A549 (cell line): ENCODE data around the gene AP2B1. TPM values are rescaled to one million over a fixed set of nuclear protein-coding genes. Genes with fewer than 3 reads are reported as not detected.

Experiments
- ATAC-seq, 2 experiments: fragments of 200-7000 bp in 1 of 2; fragments of >200 bp in 1 of 2; cut with Nextera tagmentation in 1 of 2; cut with Tn5 transposase in 1 of 2; 3 replicates each; pipeline versions ENCODE4 v1.8.0 to v1.9.1; 2018 to 2020; ENCODE audit warnings: mild to moderate bottlenecking in 1 of 2, moderate library complexity in 1 of 2
- CTCF ChIA-PET: fragments of 300-600 bp; sonication (Branson Sonifier 250); formaldehyde crosslinking; extraction: SDS; loops from one replicate; lab custom pipeline; 2021; ENCODE audit warnings: antibody characterized with exemption, inconsistent platforms; lab: Yijun Ruan, JAX
- POLR2A ChIA-PET: fragments of 350-600 bp; formaldehyde crosslinking; extraction: SDS; loops from one replicate; lab custom pipeline; 2021; ENCODE audit warnings: antibody characterized with exemption, inconsistent platforms; lab: Yijun Ruan, JAX
- DNase-seq, 2 experiments: peaks; one replicate each; pipeline versions ENCODE4 v3.0.0 to v3.0.0-alpha.2; 2011 to 2016; ENCODE audit warnings: low read depth in 1 of 2, low spot score in 1 of 2
- FAIRE-seq: peaks from 2 replicates; lab custom pipeline; 2011; peaks lifted over from hg19 to GRCh38; lab: Jason Lieb, UNC
- H3K27ac ChIP-seq, 2 experiments: fragments of >200 bp; sonication (Bioruptor Twin); formaldehyde crosslinking; 3 replicates each; pipeline ENCODE4 v1.5.1; 2016 to 2017
- H3K4me1 ChIP-seq: fragments of >200 bp; sonication (Bioruptor Twin); formaldehyde crosslinking; 3 replicates; pipeline ENCODE4 v1.6.1; 2016
- H3K4me2 ChIP-seq: fragments of >200 bp; sonication (Bioruptor Twin); formaldehyde crosslinking; 3 replicates; pipeline ENCODE4 v1.6.1; 2016
- H3K4me3 ChIP-seq: fragments of >200 bp; sonication (Bioruptor Twin); formaldehyde crosslinking; 3 replicates; pipeline ENCODE4 v1.5.1; 2016
- H3K9me3 ChIP-seq: fragments of >200 bp; sonication (Bioruptor Twin); formaldehyde crosslinking; 3 replicates; pipeline ENCODE4 v1.6.1; 2016
- CEBPB ChIP-seq, 2 experiments: fragments of >200 bp in 1 of 2; sonication (Bioruptor Twin) in 1 of 2; formaldehyde crosslinking in 1 of 2; IDR thresholded peaks; 2 replicates each; pipeline ENCODE4 v1.6.1; 2012 to 2016
- EHF ChIP-seq: fragments of 250-450 bp; sonication (Bioruptor Pico); IDR thresholded peaks from 2 replicates; pipeline ENCODE4 v1.5.0; 2020; ENCODE audit warnings: mild to moderate bottlenecking
- EHMT2 ChIP-seq: fragments of 200-600 bp; sonication (generic); IDR thresholded peaks from 2 replicates; pipeline ENCODE4 v1.6.1; 2016; ENCODE audit warnings: antibody characterized with exemption, low read depth, mild to moderate bottlenecking, moderate library complexity
- EP300 ChIP-seq, 2 experiments: fragments of >200 bp; sonication (Bioruptor Twin); formaldehyde crosslinking; IDR thresholded peaks; 2 replicates in 1 of 2; 3 replicates in 1 of 2; pipeline ENCODE4 v1.6.1; 2016 to 2017
- ESRRA ChIP-seq: fragments of 150-350 bp; IDR thresholded peaks from 2 replicates; pipeline ENCODE4 v1.6.1; 2014; ENCODE audit warnings: mild to moderate bottlenecking, low read length, borderline replicate concordance
- FOXS1 ChIP-seq: fragments of 250-450 bp; sonication (Bioruptor Pico); IDR thresholded peaks from 2 replicates; pipeline ENCODE4 v1.5.0; 2020; ENCODE audit warnings: mild to moderate bottlenecking, moderate library complexity
- HEYL ChIP-seq: fragments of 250-450 bp; sonication (Bioruptor Pico); IDR thresholded peaks from 2 replicates; pipeline ENCODE4 v1.8.0; 2021; ENCODE audit warnings: mild to moderate bottlenecking, moderate library complexity
- MAZ ChIP-seq: fragments of 150-350 bp; IDR thresholded peaks from 2 replicates; pipeline ENCODE4 v1.6.1; 2014; ENCODE audit warnings: antibody characterized with exemption, low read depth, low read length, borderline replicate concordance
- MYC ChIP-seq: IDR thresholded peaks from 2 replicates; pipeline ENCODE4 v1.6.1; 2012; ENCODE audit warnings: mild to moderate bottlenecking, inconsistent platforms, low read length, improper control_type of control experiment, borderline replicate concordance
- RAD21 ChIP-seq, 2 experiments: fragments of >200 bp in 1 of 2; sonication (Bioruptor Twin) in 1 of 2; formaldehyde crosslinking in 1 of 2; IDR thresholded peaks in 1 of 2; conservative IDR thresholded peaks in 1 of 2; 2 replicates in 1 of 2; 3 replicates in 1 of 2; pipeline ENCODE4 v1.6.1; 2012 to 2018; ENCODE audit warnings: inconsistent platforms in 1 of 2
- RNF2 ChIP-seq: fragments of 200-600 bp; sonication (generic); IDR thresholded peaks from 2 replicates; pipeline ENCODE4 v1.6.1; 2016; ENCODE audit warnings: low read depth, mild to moderate bottlenecking, antibody characterized with exemption, moderate library complexity, borderline replicate concordance
- SMC3 ChIP-seq: fragments of >200 bp; sonication (Bioruptor Twin); formaldehyde crosslinking; IDR thresholded peaks from 3 replicates; pipeline ENCODE4 v1.6.1; 2018; ENCODE audit warnings: inconsistent platforms
- SREBF2 ChIP-seq: fragments of 450-650 bp; IDR thresholded peaks from 2 replicates; pipeline ENCODE4 v1.6.1; 2014; ENCODE audit warnings: mild to moderate bottlenecking, moderate library complexity
- TFCP2L1 ChIP-seq: fragments of 250-450 bp; sonication (Bioruptor Pico); IDR thresholded peaks from 2 replicates; pipeline ENCODE4 v1.5.0; 2021; ENCODE audit warnings: mild to moderate bottlenecking
- ZC3H11A ChIP-seq: fragments of 450-650 bp; IDR thresholded peaks from 2 replicates; pipeline ENCODE4 v1.6.1; 2014; ENCODE audit warnings: antibody characterized with exemption, mild to moderate bottlenecking
- ZFP36 ChIP-seq: fragments of 450-650 bp; IDR thresholded peaks from 2 replicates; pipeline ENCODE4 v1.6.1; 2014; ENCODE audit warnings: borderline replicate concordance; ENCODE audit not compliant: partially characterized antibody
- ZNF302 ChIP-seq: fragments of 250-450 bp; sonication (Bioruptor Pico); IDR thresholded peaks from 2 replicates; pipeline ENCODE4 v1.9.0; 2021; ENCODE audit warnings: inconsistent platforms, mild to moderate bottlenecking, moderate library complexity
- ZSCAN20 ChIP-seq: fragments of 250-450 bp; sonication (Bioruptor Pico); IDR thresholded peaks from 2 replicates; pipeline ENCODE4 v1.8.0; 2022; ENCODE audit warnings: mild to moderate bottlenecking, moderate library complexity
- WGBS: methylation state at CpG from one replicate; pipeline ENCODE4 v1.1.6; 2017; ENCODE audit errors: missing lambda C conversion rate; 5-methylcytosine and 5-hydroxymethylcytosine counted together
- polyA plus RNA-seq, 4 experiments: library from polyadenylated mRNA; depleted of rRNA in 3 of 4; stranded (reverse); fragments of >200 nt; fragmentation: RNase III in 1 of 4; extraction: RNeasy Plus Mini Kit Qiagen cat#74134 plus additional on column Dnase treatment in 1 of 4; gene quantifications; 2 replicates in 3 of 4; 3 replicates in 1 of 4; pipeline ENCODE4 v1.2.3, GENCODE V29; 2011 to 2017
- TF ChIP-seq, protein P1 (sequence below): IDR thresholded peaks from 2 replicates; pipeline ENCODE4 v1.6.1; 2012
- TF ChIP-seq, protein P2 (sequence below): fragments of 200-600 bp; sonication (generic); IDR thresholded peaks from 2 replicates; pipeline ENCODE4 v1.6.1; 2016; ENCODE audit warnings: antibody characterized with exemption, mild to moderate bottlenecking, moderate library complexity
- TF ChIP-seq, protein P3 (sequence below): fragments of 150-350 bp; IDR thresholded peaks from 2 replicates; pipeline ENCODE4 v1.6.1; 2014; ENCODE audit warnings: low read depth, mild to moderate bottlenecking, low read length
- TF ChIP-seq, protein P4 (sequence below): fragments of 250-450 bp; sonication (Bioruptor Pico); IDR thresholded peaks from 2 replicates; pipeline ENCODE4 v1.5.0; 2020; ENCODE audit warnings: low read depth, mild to moderate bottlenecking, moderate library complexity
- TF ChIP-seq, protein P5 (sequence below): fragments of 450-650 bp; IDR thresholded peaks from 2 replicates; pipeline ENCODE4 v1.6.1; 2014; ENCODE audit warnings: antibody characterized with exemption
- TF ChIP-seq, protein P6 (sequence below): IDR thresholded peaks from 2 replicates; pipeline ENCODE4 v1.6.1; 2012

AP2B1 gene
- polyA plus RNA-seq, 2 of the 4 experiments (the other 2 are of a cell fraction), result 110 to 278 TPM

DNA sequence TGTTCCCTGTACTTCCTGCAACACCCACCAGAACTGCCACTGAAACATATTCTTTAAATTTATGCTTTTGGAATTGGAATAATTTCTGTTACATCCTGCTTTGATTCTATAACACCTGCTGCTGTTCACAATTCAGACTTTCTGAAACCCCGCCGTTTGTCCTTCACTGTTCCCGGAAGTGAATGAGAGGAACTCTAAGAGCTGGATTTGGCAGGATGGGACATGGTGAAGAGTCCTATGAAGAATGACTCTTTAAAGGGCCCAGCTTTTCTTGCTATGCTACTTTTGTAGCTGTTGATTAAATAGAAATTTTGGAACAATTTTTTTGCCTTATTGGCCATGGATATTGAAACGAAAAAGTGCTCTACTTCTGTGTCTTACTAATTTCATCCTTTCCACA lies 8.9 kb downstream of the AP2B1 start:
- no peak overlapping the region for H3K4me2 ChIP-seq
- peaks cover 12% of the 10 kb centered on the region for H3K4me1 ChIP-seq
- no peak for DNase-seq
- TF ChIP-seq SMC3, result no peak
- TF ChIP-seq SREBF2, result no peak
- no peak for TF ChIP-seq MYC
- TF ChIP-seq ZC3H11A, result no peak
- TF ChIP-seq, protein P1, sequence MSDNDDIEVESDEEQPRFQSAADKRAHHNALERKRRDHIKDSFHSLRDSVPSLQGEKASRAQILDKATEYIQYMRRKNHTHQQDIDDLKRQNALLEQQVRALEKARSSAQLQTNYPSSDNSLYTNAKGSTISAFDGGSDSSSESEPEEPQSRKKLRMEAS, result no peak
- TF ChIP-seq, protein P2, sequence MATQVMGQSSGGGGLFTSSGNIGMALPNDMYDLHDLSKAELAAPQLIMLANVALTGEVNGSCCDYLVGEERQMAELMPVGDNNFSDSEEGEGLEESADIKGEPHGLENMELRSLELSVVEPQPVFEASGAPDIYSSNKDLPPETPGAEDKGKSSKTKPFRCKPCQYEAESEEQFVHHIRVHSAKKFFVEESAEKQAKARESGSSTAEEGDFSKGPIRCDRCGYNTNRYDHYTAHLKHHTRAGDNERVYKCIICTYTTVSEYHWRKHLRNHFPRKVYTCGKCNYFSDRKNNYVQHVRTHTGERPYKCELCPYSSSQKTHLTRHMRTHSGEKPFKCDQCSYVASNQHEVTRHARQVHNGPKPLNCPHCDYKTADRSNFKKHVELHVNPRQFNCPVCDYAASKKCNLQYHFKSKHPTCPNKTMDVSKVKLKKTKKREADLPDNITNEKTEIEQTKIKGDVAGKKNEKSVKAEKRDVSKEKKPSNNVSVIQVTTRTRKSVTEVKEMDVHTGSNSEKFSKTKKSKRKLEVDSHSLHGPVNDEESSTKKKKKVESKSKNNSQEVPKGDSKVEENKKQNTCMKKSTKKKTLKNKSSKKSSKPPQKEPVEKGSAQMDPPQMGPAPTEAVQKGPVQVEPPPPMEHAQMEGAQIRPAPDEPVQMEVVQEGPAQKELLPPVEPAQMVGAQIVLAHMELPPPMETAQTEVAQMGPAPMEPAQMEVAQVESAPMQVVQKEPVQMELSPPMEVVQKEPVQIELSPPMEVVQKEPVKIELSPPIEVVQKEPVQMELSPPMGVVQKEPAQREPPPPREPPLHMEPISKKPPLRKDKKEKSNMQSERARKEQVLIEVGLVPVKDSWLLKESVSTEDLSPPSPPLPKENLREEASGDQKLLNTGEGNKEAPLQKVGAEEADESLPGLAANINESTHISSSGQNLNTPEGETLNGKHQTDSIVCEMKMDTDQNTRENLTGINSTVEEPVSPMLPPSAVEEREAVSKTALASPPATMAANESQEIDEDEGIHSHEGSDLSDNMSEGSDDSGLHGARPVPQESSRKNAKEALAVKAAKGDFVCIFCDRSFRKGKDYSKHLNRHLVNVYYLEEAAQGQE, result no peak
- TF ChIP-seq, protein P3, sequence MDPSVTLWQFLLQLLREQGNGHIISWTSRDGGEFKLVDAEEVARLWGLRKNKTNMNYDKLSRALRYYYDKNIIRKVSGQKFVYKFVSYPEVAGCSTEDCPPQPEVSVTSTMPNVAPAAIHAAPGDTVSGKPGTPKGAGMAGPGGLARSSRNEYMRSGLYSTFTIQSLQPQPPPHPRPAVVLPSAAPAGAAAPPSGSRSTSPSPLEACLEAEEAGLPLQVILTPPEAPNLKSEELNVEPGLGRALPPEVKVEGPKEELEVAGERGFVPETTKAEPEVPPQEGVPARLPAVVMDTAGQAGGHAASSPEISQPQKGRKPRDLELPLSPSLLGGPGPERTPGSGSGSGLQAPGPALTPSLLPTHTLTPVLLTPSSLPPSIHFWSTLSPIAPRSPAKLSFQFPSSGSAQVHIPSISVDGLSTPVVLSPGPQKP, result no peak
- no peak for TF ChIP-seq FOXS1 (CRISPR knock-in tag)
- no peak for TF ChIP-seq TFCP2L1
- TF ChIP-seq RNF2, result no peak
- no peak for TF ChIP-seq RAD21 (conservative IDR thresholded peaks at IDR 0.05 in 1 of 2, IDR thresholded peaks at IDR 0.05 in 1 of 2)
- TF ChIP-seq MAZ, result no peak
- TF ChIP-seq, protein P4, sequence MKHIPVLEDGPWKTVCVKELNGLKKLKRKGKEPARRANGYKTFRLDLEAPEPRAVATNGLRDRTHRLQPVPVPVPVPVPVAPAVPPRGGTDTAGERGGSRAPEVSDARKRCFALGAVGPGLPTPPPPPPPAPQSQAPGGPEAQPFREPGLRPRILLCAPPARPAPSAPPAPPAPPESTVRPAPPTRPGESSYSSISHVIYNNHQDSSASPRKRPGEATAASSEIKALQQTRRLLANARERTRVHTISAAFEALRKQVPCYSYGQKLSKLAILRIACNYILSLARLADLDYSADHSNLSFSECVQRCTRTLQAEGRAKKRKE, result no peak
- TF ChIP-seq ZSCAN20 (CRISPR knock-in tag), result no peak
- no peaks in the 10 kb centered on the region for H3K9me3 ChIP-seq
- H3K4me3 ChIP-seq, result no peak overlapping the region
- no peak for FAIRE-seq
- H3K27ac ChIP-seq, result no peak overlapping the region
- no peak for ATAC-seq
- CTCF ChIA-PET, result interaction anchor here (0.6 to 6.5 kb wide), 10 partner anchors 12 to 1591 kb away, joined by 3 to 44 read pairs (median 4); no protein-coding TSS in a partner anchor
- WGBS, result 94% methylated on average over 4 of the region's 4 CpGs
- POLR2A ChIA-PET, result no interaction called here

DNA sequence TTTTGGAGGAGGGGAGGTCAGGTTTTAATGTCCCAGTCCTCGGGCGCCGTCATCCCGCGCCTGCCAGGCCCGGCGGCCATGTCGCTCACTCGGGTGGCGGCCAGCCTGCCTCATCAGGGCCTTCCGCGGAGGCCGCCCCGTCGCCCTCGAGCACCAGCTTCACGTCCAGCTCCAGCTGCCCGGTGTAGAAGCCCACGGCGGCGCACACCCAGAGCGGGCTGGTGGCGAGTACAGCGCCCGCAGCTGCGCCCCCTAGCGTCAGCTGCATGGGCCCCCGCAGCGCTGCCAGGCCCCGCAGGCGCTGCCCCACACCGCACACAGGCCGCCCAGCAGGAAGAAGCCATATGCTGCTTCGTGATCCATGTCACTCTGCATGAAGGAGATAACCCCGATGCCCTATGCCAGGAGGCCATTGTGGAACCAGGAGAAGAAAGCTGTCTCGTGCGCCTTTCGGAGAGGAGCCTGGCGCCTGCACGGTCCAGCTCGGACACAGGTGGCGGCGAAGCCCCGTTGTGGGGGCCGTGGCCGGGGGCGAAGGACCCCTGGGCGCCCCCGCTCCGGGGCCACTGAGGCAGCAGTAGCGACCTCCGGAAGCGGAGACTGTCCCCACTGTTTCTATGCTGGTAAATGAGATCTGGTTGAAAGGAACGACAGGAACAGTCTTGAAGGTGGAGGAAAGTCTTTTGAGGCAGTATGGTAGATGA lies 9.6 kb downstream of the AP2B1 start:
- POLR2A ChIA-PET, result no interaction called here
- ATAC-seq, result peak; percentile 24 to 67; a peak in 4 of 6 replicates

DNA sequence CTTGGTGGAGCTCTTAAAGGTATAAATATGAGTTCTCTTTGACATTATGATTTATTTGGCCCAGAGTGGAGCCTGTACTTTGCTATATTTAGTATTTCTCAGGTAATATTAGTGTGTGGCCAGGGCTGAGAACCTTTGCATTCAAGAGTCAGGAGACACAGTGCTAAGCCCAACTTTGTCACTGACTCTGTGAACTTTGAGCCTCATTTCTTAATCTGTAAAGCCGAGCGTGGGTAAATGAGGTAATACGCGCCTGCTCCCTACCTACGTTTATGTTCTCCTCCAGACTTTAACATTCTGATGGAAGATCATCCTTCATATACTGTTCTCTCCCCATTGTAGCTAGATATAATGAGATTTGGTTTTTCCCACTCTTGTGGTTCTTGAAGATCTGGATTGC lies 10.5 kb downstream of the AP2B1 start:
- no peak for FAIRE-seq
- Histone ChIP-seq H3K4me1 (no peaks in the 10 kb centered on the region), H3K27ac (no peak overlapping the region), H3K4me3 (no peak overlapping the region), H3K4me2 (no peak overlapping the region), H3K9me3 (no peaks in the 10 kb centered on the region)
- ChIA-PET CTCF (interaction anchor here (1.4 to 6.5 kb wide), 3 partner anchors 15 to 146 kb away, joined by 3 to 44 read pairs (median 8); no protein-coding TSS in a partner anchor), POLR2A (no interaction called here)
- 77% methylated on average over 5 of the region's 5 CpGs for WGBS
- ATAC-seq, result no peak
- no peak for DNase-seq
- TF ChIP-seq ZFP36 (no peak), EHMT2 (no peak), EHF (no peak), CEBPB (IDR thresholded peaks at IDR 0.05) (no peak), ZNF302 (CRISPR knock-in tag) (no peak), HEYL (CRISPR knock-in tag) (no peak), ESRRA (no peak)
- TF ChIP-seq, protein P4, result no peak
- TF ChIP-seq, protein P5, sequence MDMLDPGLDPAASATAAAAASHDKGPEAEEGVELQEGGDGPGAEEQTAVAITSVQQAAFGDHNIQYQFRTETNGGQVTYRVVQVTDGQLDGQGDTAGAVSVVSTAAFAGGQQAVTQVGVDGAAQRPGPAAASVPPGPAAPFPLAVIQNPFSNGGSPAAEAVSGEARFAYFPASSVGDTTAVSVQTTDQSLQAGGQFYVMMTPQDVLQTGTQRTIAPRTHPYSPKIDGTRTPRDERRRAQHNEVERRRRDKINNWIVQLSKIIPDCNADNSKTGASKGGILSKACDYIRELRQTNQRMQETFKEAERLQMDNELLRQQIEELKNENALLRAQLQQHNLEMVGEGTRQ, result no peak
- TF ChIP-seq, protein P6, sequence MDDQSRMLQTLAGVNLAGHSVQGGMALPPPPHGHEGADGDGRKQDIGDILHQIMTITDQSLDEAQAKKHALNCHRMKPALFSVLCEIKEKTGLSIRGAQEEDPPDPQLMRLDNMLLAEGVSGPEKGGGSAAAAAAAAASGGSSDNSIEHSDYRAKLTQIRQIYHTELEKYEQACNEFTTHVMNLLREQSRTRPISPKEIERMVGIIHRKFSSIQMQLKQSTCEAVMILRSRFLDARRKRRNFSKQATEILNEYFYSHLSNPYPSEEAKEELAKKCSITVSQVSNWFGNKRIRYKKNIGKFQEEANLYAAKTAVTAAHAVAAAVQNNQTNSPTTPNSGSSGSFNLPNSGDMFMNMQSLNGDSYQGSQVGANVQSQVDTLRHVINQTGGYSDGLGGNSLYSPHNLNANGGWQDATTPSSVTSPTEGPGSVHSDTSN, result no peak

More for the DNA sequence above, 9.6 kb downstream of the AP2B1 start:
- DNase-seq, result no peak
- no peaks in the 10 kb centered on the region for H3K9me3 ChIP-seq
- no peak overlapping the region for H3K4me2 ChIP-seq
- TF ChIP-seq EP300 (IDR thresholded peaks at IDR 0.05), result no peak
- FAIRE-seq, result no peak
- 96% methylated on average over 50 of the region's 54 CpGs for WGBS
- peaks cover 5% of the 10 kb centered on the region; the same call in 2 of the 3 replicates for H3K4me1 ChIP-seq
- H3K27ac ChIP-seq, result no peak overlapping the region
- H3K4me3 ChIP-seq, result no peak overlapping the region
- CTCF ChIA-PET, result interaction anchor here (0.6 to 6.5 kb wide), 10 partner anchors 11 to 1590 kb away, joined by 3 to 44 read pairs (median 4); no protein-coding TSS in a partner anchor
